HG03342 (cell line): Measurements from ENCODE around the gene CHMP3.
"Not testable (repeated sequence)": the region's sequence is repeated elsewhere in the genome, so short reads cannot be mapped to it uniquely, and the experiment has no call there.

Experiments
- ATAC-seq: cut with Tn5 transposase; IDR thresholded peaks from one replicate; pipeline ENCODE4 v1.9.1; 2021; ENCODE audit warnings: mild to moderate bottlenecking, moderate library complexity; ENCODE audit not compliant: unreplicated experiment

CHMP3 gene

GRCh38 chr2:86562922-86563649 lies at the start of gene CHMP3:
TSS of gene CHMP3 (minus strand) at chr2:86563443. CDS start at chr2:86563348, 95 bp downstream.
- peak; percentile 86 for ATAC-seq

- no peak for ATAC-seq
These were observed 47.6 kb upstream of the CHMP3 start for GRCh38 chr2:86610871-86611270.

GRCh38 chr2:86608832-86609410 lies 45.7 kb upstream of the CHMP3 start:
- ATAC-seq: no peak

- no peak for ATAC-seq
These were observed 40.7 kb upstream of the CHMP3 start for GRCh38 chr2:86603905-86604304.

- no peak for ATAC-seq
These were observed 35.7 kb upstream of the CHMP3 start for GRCh38 chr2:86598966-86599365.

- no peak for ATAC-seq
These were observed 32.9 kb upstream of the CHMP3 start for GRCh38 chr2:86596118-86596517.

GRCh38 chr2:86593266-86593665 lies 30.0 kb upstream of the CHMP3 start:
- ATAC-seq: no peak

GRCh38 chr2:86592547-86593230 lies 29.4 kb upstream of the CHMP3 start:
- no peak for ATAC-seq

GRCh38 chr2:86589701-86590100 lies 26.5 kb upstream of the CHMP3 start:
- ATAC-seq: not testable (repeated sequence)

- ATAC-seq: no peak
These were observed 21.1 kb upstream of the CHMP3 start for GRCh38 chr2:86584151-86584913.

GRCh38 chr2:86580560-86580959 lies 17.3 kb upstream of the CHMP3 start:
- ATAC-seq: no peak

GRCh38 chr2:86577817-86578456 lies 14.7 kb upstream of the CHMP3 start:
- no peak for ATAC-seq

GRCh38 chr2:86570059-86570458 lies 6.8 kb upstream of the CHMP3 start:
- no peak for ATAC-seq

- ATAC-seq: no peak
These were observed 3.6 kb upstream of the CHMP3 start for GRCh38 chr2:86566821-86567190.

GRCh38 chr2:86566158-86566820 lies 3.0 kb upstream of the CHMP3 start:
- ATAC-seq: no peak

- ATAC-seq: no peak
These were observed 413 bp upstream of the CHMP3 start for GRCh38 chr2:86563650-86564061.

- no peak for ATAC-seq
These were observed 740 bp downstream of the CHMP3 start for GRCh38 chr2:86562485-86562921.

GRCh38 chr2:86557836-86558235 lies 5.4 kb downstream of the CHMP3 start:
- ATAC-seq: no peak

GRCh38 chr2:86556508-86556907 lies 6.7 kb downstream of the CHMP3 start:
- no peak for ATAC-seq

GRCh38 chr2:86552889-86553288 lies 10.4 kb downstream of the CHMP3 start:
- ATAC-seq: no peak
